ENCODE results near the gene MFSD12.

Gene MFSD12

DNA sequence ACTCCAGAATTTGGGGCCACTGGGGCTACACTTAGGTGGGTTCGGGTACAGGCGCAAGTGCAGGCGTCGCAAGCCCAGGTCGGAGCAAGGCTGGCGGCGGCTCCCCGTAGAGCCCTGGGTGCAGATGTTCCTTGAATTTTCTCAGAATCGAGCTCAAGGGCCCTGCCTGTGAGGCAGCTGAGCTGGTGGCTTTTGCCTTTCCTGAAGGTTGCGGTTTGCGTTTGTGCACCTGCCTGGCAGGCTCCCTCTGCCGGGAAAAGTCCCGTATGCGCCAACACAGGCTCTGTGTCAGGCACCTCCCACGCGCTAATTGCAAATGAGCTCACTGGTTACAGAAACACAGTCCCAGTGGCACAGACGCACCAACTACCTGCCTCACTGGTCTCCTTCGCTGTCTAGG lies 62.8 kb downstream of the MFSD12 start:
- TF ChIP-seq, protein P1, sequence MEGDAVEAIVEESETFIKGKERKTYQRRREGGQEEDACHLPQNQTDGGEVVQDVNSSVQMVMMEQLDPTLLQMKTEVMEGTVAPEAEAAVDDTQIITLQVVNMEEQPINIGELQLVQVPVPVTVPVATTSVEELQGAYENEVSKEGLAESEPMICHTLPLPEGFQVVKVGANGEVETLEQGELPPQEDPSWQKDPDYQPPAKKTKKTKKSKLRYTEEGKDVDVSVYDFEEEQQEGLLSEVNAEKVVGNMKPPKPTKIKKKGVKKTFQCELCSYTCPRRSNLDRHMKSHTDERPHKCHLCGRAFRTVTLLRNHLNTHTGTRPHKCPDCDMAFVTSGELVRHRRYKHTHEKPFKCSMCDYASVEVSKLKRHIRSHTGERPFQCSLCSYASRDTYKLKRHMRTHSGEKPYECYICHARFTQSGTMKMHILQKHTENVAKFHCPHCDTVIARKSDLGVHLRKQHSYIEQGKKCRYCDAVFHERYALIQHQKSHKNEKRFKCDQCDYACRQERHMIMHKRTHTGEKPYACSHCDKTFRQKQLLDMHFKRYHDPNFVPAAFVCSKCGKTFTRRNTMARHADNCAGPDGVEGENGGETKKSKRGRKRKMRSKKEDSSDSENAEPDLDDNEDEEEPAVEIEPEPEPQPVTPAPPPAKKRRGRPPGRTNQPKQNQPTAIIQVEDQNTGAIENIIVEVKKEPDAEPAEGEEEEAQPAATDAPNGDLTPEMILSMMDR (conservative IDR thresholded peaks at IDR 0.05; ENCODE audit: low read length) = no peak

More for the DNA sequence above, 62.8 kb downstream of the MFSD12 start:
- DNase-seq (ENCODE audit: low read depth) = no peak
- no peak overlapping the region for H3K4me3 ChIP-seq (ENCODE audit: low read length)

All from AG10803 (cell line).